Right renal pelvis (tissue), 4 donors: ENCODE results near the gene EZH1. TPM values are rescaled to one million over a fixed set of nuclear protein-coding genes. Genes with fewer than 3 reads are reported as not detected.
A peak's percentile ranks its signal among the peaks of the same experiment; 100 is the strongest.

ENCODE experiments used
- DNase-seq, 4 donors: peaks; one replicate each; pipeline ENCODE4 v3.0.0-alpha.2; 2013; ENCODE audit warnings: low read depth in 4 of 4, low spot score in 3 of 4, missing footprints in 1 of 4
- polyA plus RNA-seq, 4 donors: library from polyadenylated mRNA; unstranded; fragments of 120-200 nt; gene quantifications; one replicate each; pipeline ENCODE4 v1.2.1, GENCODE V29; 2013; ENCODE audit not compliant: insufficient read length in 4 of 4

EZH1 gene
- polyA plus RNA-seq, 4 donors: 37.0 to 50.2 (median 45.4) TPM

DNA sequence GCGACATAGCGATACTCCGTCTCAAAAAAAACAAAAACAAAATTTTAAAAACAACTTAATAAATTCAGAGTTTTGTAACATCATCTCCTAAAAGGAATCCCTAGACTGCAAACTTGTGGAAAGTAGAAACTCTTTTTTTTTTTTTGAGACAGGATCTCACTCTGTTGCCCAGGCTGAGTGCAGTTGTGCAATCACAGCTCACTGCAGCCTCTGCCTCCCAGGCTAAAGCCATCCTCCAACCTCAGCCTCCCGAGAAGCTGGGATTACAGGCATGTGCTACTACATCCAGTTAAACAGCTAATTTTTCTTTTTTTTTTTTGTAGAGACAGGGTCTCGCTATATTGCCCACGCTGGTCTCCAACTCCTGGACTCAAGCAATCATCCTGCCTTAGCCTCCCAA, 19.7 kb downstream of the EZH1 start:
- DNase-seq: no peak

DNA sequence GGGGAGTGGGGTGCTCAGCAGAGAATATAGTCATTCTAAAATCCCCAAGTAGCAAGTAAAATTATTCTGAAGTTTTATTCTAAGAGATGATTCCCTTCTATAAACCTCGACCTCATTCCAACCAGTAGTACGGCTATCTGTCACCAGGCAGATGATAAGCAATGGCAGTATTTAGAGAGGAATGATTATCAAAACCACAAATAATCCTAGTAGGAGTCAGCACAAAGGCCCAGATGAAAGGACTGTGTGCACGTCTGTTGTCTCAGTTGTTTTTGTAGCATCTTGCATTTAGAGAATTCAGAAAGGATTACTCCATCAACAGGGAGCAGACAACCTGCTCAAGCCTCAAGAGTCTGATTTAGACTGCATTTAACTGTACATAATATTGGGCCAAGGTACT, 21.2 kb downstream of the EZH1 start:
- no peak for DNase-seq

DNA sequence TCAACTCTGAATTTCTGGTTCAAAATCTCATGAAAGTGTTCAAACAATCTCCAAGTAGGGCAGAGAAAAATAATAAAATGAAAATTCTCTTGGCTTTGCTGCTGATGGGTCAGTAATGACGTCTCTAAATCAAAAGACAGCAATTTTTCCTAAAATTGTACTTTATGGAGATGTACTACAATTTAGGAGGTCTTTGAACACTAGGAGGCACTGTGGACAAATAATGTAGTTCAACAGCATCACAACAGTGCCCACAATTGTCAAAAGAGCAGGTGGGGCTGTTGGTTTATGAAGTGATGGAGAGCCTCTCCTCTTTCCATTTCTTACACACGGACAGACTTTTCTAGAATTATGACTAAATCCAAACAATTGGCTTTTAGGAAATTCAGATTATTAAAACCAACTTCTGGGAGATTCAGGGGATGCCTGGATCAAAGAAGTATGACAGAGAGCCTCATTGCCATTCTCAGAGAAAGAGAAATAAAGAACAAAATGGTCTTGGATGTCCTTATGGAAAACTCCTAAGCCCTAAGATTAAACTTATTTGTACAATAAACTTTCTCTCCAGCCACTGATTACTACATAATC, 23.8 kb downstream of the EZH1 start:
- DNase-seq: peak; percentile 41 to 70 (median 58)

DNA sequence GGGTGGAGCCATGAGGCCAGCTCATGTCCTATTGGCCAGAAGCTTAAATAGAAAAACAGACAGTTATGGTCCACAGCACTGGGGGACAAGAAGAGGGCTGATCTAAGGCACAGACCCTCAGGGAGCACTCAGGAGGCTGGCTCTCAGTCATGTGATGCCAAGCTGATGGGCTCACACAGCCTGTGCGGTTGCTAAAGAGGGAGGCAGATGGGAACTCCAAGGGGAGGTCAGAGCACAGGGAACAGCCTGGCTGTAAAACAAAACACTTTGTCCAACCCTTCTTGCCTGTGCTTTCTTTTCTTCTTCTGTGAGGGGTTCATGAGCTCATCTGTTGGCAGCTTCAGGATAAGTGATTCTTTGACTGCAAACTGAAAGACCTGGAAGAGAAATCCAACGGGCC, 35.3 kb downstream of the EZH1 start:
- no peak for DNase-seq

DNA sequence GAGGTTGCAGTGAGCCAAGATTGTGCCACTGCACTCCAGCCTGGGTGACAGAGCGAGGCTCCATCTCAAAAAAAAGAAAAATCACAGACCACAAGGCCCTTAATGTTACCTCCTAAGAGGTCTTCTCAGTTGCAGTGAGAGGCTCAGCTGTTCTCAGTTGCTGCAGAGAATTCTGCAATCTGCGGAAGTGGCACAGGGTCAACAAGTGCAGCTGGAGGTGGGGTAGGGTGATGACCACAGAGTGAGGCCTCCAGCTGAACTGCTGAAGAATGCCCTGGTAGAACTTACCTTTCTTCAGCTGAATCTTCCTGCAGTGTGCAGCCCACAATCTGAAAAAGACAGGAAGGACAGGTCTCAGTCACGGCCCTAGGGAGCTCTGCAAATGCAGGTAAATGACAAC, 36.3 kb downstream of the EZH1 start:
- DNase-seq: no peak

DNA sequence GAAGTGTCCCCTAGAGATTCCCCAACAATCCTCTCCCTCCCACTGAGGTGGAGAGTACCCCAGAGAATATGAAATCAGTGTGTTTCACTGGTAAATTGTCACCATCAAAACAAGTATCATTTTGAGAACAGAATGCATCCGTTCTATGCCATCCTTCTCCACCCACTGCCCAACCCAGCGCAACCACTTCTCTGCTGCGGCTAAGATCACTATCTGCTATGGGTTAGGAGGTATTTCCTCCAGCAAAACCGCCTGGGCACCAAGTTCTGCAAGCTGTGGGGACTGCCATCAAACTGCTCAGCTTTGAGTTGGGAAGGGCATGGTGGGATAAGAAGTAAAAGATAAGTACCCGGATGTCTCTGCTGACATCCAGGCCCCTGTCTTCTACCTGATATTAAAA, 38.1 kb downstream of the EZH1 start:
- DNase-seq: no peak

DNA sequence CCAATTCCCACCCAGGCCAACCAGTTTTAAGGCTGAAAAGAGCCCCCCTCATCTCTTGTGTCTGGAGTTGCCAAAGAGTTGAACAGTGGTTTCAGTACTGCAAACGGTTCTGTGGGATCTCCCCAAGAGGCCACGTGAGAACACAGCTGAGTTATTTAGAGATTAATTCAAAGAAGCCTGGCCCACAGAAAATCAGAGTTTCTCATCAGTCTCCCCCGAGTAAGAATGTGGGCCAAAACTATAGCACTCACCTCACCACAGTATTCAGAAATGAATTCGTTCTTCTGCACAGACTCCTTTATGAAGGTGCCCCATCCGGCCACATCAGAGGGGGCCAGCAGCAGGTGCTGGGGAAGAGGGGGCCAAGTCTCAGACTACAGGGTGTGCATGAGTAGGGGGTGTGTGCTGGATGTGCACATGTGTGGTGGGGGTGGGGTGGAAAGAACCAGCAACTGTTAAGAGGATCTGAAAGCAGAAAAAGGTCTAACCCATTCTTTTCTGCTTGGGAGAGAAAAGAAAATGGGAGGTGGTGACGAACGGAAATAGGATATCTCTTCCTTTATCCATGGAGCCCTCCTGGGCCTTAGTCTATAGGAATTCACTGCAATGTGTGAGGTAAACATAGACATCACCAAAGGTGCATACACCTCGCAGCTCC, 39.9 kb downstream of the EZH1 start:
- DNase-seq: no peak

DNA sequence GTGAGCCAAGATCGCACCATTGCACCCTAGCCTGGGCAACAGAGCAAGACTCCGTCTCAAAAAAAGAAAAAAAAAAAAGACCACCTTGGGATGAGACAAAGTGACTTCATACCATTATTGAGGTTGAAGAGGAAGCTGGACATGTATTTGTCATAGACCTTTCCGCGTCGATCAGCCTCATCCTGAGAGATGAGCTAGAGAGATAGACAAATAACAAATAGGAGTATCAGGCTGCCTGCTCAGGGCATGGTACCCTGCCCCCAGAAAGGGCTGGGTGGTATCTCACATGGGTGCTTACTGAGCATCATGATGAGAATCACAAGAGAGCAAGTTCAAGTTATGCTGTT, 40.4 kb downstream of the EZH1 start:
- no peak for DNase-seq

DNA sequence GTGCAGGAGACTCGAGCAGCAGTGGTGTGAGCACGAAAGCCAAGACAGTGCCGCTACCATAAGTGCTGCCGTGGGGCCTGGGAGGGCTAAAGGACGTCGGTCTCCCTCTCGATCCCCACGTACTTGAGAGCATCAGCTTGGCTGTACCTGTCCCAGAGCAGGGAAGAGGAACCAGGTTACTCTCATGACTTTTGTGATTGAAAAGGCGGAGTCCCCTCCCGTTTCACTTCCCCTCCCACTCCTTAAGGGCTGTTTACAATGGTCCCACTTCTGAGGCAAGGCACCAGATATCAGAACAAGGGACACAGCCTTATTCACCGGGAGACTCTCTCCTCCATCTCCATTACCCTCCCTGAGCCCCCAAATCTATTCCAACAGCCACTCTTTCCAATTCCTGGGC, 42.4 kb downstream of the EZH1 start:
- DNase-seq: no peak

DNA sequence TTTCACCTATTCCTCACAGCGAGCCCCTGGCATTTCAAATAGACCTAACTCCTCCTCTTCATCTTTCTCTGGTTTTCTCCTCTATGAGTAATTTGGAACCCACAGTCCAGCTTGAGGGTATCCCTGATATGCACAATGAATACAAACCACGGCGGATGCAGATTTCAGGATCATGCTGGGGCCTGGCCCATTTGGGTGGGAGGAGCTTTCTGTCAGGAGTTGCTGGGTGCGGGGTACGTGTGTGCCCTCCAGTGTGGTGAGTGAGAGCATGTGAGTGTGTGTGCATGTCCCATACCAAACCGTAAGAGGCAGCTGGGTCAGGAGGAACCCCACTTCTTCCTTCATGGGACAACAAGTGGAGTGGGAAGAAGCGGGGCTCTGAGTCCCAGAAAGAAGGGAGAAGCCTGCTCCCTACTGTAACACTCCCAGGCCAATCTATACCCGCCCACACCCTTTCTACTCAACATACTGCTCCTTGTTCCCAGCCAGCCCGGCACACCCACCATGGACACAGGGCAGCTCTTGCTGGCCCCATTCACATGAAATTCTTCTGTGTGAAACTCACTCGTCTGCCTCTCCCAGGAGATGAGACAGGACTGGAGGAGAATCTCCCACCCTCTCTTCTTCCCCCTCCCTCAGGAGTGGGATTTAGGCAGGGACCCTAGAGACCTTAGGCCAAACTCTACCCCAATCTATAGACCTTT, 44.1 kb downstream of the EZH1 start:
- no peak for DNase-seq

DNA sequence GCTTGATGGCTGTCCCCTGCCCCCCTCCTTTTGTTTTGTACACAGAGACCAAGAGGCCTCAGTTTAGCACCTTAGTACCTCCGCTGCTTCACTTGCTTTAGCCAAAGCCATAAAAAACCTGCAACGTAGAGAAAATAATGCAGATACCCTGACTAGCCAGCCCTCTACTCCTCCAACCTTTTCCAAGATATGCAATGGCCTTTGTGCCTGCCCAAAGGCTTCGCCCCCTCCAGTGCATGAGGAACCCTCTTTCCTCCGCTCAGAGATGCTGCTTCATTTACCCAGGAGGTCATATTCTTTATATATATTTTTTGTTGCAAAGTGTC, 45.5 kb downstream of the EZH1 start:
- no peak for DNase-seq

DNA sequence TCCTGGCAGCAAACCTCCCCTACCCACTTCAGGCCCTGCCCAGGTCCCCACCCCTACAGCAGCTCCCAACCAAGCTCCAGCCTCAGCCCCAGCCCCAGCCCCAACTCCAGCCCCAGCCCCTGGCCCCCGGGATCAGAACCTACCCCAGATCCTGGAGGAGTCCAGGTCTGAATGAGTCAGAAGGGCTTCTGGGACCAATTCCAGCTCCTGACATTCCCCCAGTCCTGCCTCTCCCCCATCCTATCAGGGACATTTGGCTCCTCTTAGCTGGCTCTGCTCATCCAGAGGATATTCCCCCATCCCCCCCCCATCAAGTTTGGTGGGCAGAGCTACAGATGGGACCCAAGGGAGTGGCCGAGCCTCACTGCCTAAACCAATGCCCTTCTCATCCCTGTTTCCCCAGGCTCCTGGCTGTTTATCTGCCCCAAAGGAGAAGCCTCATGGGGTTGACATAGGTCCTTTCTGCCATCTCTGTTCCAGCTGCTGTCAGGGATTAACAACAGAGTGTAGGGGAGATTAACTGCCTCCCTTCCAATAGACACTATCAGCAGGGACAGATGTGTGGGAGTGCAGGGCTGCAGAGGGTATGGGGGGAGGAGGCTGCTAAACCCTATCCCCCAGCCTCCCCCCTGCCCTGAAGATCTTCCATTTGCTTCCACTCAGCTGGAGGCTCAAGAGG, 46.0 kb downstream of the EZH1 start:
- no peak for DNase-seq

DNA sequence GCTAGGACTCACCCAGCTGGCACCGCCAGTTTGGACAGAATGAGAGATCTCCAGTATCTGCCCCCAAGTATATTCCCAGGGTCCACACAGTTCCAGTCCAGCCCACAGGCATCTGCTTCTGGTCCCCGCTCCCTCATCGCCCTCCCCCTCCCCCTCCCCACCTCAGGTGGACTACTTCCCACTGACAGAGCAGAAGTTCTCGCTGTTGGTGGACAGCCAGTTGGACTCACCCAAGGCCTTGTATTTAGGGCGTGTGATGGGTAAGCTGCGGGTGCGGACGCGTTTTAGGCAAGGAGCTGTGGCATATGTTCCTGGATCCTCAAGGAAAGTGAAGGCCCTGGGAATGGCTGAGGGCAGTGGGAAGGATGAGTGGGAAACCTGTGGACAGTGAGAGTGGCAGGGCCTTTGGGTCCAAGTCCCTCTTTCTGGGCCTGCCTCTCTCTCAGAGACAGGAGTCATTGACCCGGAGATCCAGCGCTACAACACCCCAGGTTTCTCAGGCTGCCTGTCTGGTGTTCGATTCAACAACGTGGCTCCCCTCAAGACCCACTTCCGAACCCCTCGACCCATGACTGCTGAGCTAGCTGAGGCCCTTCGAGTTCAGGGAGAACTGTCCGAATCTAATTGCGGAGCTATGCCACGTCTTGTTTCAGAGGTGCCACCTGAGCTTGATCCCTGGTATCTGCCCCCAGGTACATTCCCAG, 47.6 kb downstream of the EZH1 start:
- no peak for DNase-seq

DNA sequence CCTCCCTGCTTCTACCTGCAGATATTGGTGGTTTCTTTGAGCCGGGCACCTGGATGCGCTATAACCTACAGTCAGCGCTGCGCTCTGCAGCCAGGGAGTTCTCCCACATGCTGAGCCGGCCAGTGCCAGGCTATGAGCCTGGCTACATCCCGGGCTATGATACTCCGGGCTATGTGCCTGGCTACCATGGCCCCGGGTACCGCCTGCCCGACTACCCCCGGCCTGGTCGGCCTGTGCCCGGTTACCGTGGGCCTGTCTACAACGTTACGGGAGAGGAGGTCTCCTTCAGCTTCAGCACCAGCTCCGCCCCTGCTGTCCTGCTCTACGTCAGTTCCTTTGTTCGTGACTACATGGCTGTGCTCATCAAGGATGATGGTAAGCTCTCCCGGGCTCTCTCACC, 49.3 kb downstream of the EZH1 start:
- no peak for DNase-seq

DNA sequence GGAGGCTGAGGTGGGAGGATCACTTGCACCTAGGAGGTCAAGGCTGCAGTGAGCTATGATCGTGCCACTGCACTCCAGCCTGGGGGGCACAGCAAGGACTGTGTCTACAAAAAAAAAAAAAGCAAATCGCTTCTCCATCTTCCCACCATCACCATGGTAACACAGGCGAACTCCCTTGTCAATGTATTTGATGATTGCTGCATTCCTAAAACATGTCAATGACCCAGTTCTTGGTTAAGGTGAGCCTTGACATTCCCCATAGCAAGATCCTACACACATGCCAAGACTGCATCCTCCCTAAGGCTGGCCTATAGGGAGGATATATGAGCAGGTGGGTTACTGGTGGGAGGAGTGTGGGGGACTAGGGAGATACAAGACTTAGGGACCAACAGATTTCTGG, 50.3 kb downstream of the EZH1 start:
- no peak for DNase-seq

DNA sequence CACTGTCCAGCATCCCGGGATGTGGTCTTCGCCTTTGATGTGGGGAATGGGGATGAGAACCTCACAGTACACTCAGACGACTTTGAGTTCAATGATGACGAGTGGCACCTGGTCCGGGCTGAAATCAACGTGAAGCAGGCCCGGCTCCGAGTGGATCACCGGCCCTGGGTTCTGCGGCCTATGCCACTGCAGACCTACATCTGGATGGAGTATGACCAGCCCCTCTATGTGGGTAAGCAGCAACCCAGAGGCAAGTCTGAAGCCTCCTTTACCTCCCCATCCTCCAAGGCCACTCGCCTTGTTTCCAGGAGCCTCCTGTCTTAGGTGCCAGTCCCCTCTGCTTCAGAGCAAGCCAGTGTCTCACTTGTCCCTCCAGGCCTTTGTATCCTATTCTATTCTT, 52.4 kb downstream of the EZH1 start:
- DNase-seq: no peak

DNA sequence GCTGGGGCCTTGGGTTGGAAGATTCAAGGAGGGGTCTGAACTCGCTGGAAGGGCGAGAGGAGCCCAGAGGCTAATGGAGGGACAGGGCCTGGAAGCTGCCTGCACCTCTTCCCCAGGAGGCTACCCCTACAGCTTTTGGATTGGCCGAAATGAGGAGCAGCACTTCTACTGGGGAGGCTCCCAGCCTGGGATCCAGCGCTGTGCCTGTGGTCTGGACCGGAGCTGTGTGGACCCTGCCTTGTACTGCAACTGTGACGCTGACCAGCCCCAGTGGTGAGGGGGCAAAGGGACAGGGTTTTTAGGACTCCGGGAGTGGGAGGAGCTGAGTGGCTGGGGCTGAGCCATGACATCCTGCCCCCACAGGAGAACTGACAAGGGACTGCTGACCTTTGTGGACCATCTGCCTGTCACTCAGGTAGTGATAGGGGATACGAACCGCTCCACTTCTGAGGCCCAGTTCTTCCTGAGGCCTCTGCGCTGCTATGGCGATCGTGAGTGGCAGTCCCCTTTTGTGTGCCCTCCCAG, 53.8 kb downstream of the EZH1 start:
- no peak for DNase-seq

DNA sequence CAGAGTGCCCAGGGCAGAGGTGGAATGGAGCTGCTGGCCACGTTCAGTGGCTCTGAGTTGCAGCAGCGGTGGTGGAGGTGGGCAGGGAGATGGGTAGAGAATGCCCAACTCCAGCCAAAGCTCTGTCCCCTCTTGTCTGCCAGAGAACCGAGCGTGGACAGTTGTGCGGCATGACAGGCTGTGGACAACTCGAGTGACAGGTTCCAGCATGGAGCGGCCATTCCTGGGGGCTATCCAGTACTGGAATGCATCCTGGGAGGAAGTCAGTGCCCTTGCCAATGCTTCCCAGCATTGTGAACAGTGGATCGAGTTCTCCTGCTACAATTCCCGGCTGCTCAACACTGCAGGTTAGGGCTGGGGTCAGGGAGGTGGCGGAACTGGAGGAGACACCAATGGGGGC, 54.2 kb downstream of the EZH1 start:
- no peak for DNase-seq

DNA sequence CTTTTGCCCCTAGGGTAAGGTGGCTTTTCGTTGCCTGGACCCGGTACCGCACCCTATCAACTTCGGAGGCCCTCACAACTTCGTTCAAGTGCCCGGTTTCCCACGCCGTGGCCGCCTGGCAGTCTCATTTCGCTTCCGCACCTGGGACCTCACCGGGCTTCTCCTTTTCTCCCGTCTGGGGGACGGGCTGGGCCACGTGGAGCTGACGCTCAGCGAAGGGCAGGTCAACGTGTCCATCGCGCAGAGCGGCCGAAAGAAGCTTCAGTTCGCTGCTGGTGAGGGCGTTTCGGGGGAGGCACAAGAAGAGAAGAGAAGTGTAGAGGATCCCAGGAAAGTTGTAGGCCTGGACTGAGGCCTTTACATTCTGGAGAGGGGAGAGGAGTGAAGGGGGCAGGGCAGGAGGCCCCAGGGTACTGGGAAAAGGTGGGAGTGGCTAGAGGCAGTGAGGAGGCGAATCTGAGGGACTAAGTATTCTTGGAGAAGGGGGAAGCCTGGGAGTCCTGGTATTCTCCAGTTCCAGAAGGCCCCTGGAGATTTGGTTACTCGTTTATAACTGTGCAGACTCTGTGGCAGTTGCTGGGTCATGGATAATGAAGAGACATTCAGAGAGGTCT, 57.0 kb downstream of the EZH1 start:
- DNase-seq: no peak

DNA sequence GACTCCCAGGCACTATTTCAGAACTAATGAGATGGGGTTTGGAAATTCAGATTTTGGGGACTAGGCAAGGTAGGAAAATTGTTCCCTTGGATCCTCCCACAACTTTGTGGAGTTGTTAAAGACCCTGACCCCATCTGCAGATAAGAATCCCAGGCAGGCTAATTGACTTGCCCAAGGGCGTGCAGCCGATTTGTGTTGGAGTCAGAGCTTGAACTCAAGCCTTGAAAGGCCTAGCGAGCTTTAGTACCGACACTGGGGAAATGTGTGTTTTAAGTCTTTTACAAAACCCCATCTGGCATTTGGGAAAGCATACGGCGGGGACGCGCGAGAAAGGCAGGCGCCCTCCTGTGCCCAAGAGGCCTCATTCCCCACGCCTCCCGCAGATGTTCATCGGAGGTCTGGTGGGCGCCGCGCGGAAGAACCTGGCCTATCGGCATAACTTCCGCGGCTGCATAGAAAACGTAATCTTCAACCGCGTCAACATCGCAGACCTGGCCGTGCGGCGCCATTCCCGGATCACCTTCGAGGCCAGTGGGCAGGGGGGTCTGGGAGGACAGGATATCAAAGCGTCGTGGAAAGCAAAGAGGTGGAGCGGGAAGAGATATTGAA, 58.2 kb downstream of the EZH1 start:
- DNase-seq: no peak
